A673 (cell line): ENCODE measurements around the gene HIKESHI.

Source experiments
- CTCF ChIP-seq: fragments of 300-800, 200-600 bp; sonication (generic); conservative IDR thresholded peaks from 2 replicates; pipeline ENCODE4 v1.5.1; 2017; ENCODE audit warnings: low read depth, mild to moderate bottlenecking, antibody characterized with exemption, low read length, moderate library complexity, mixed read lengths
- EZH2 ChIP-seq: fragments of 200-600 bp; sonication (generic); IDR thresholded peaks from 2 replicates; pipeline ENCODE4 v1.6.1; 2017; ENCODE audit warnings: borderline replicate concordance, low read depth, mild to moderate bottlenecking, mixed read lengths, antibody characterized with exemption, low read length; ENCODE audit not compliant: poor library complexity, severe bottlenecking

GRCh38 chr11:86291466-86292262 lies 10.4 kb upstream of the HIKESHI start:
- TF ChIP-seq CTCF (peak; percentile 86), EZH2 (no peak)
